ENCODE results near the gene TOMM20. TPM values are rescaled to one million over a fixed set of nuclear protein-coding genes. Genes with fewer than 3 reads are reported as not detected.

The TOMM20 gene
- total RNA-seq, 1 experiment from 2014 or later: 197 TPM

- H3K4me1 Mint-ChIP-seq: no peaks in the 10 kb centered on the region
- no peak overlapping the region for H3K18ac ChIP-seq (ENCODE audit: insufficient read length, low read depth, low read length)
- H3K27me3 ChIP-seq (ENCODE audit: insufficient read depth, low read length): no peaks in the 10 kb centered on the region
- H3K23me2 ChIP-seq (ENCODE audit: insufficient read length, low read depth, low read length, poor library complexity, severe bottlenecking): no peaks in the 10 kb centered on the region
- H2AK5ac ChIP-seq (ENCODE audit: insufficient read length, low read length): no peak overlapping the region
- H3K4ac ChIP-seq (ENCODE audit: low read depth, low read length): no peak overlapping the region
- H4K5ac ChIP-seq (ENCODE audit: insufficient read length, low read depth, low read length): no peak overlapping the region
- H2AFZ ChIP-seq (ENCODE audit: low read length): no peak overlapping the region
- no peaks in the 10 kb centered on the region for H3K9me3 ChIP-seq (ENCODE audit: control insufficient read depth, low read depth, low read length)
- H3K4me3 Mint-ChIP-seq: no peak overlapping the region
- H3T11ph ChIP-seq (ENCODE audit: low read length): no peak overlapping the region
- H3K27me3 Mint-ChIP-seq (ENCODE audit: low read depth): no peaks in the 10 kb centered on the region
- H4K8ac ChIP-seq (replicated peaks; ENCODE audit: insufficient read length, low read depth, low read length): no peak overlapping the region
- no peaks in the 10 kb centered on the region for H3K79me2 ChIP-seq (ENCODE audit: insufficient read depth, low read length)
- H4K20me1 ChIP-seq (ENCODE audit: control insufficient read depth, insufficient read depth, insufficient read length): no peaks in the 10 kb centered on the region
- no peak overlapping the region for H3K4me2 ChIP-seq (ENCODE audit: insufficient read depth, insufficient read length, low read length)
- no peak overlapping the region; a peak in 1 of 7 replicates for H3K27ac Mint-ChIP-seq
- H3K36me3 Mint-ChIP-seq (ENCODE audit: insufficient read depth in 1 of 3, low read depth in 3 of 3): peaks cover 37 to 88% (median 87%) of the 10 kb centered on the region in 3 experiments; a peak in 6 of 7 replicates
- no peak overlapping the region for H2BK15ac ChIP-seq (ENCODE audit: low read depth, low read length)
- no peak overlapping the region for H2BK5ac ChIP-seq (ENCODE audit: insufficient read length, low read length)
- H3K14ac ChIP-seq (ENCODE audit: insufficient read depth, low read length): no peak overlapping the region
- H3K79me1 ChIP-seq (ENCODE audit: insufficient read depth, low read depth, low read length, poor library complexity, severe bottlenecking): peaks cover 6% of the 10 kb centered on the region
- no peak overlapping the region for H2BK20ac ChIP-seq (ENCODE audit: low read depth, low read length, poor library complexity, severe bottlenecking)
- no peak overlapping the region for H3K27ac ChIP-seq (ENCODE audit: insufficient read length, low read depth, low read length)
- H3K56ac ChIP-seq (ENCODE audit: insufficient read length, low read depth, low read length): no peak overlapping the region
- no peak overlapping the region for H3K23ac ChIP-seq (ENCODE audit: insufficient read length, low read depth, low read length)
- H2BK12ac ChIP-seq (ENCODE audit: insufficient read length, low read depth, low read length): no peak overlapping the region
- H2BK120ac ChIP-seq (ENCODE audit: low read depth, low read length, poor library complexity, severe bottlenecking): no peak overlapping the region
- no peak overlapping the region for H3K9ac ChIP-seq (ENCODE audit: extremely low read depth, insufficient read length, low read length)
- no CpG with 5 or more reads among the region's 9 CpGs for WGBS (ENCODE audit: extremely low coverage, insufficient read length, low lambda C conversion rate)
- H3K4me1 ChIP-seq (ENCODE audit: insufficient read depth, low read length): no peaks in the 10 kb centered on the region
- no peak overlapping the region for H4K91ac ChIP-seq (ENCODE audit: insufficient read length, low read depth, low read length)
- TF ChIP-seq CTCF (conservative IDR thresholded peaks at IDR 0.05): no peak
- DNase-seq: no peak
- no peaks in the 10 kb centered on the region for H3K9me3 Mint-ChIP-seq
These were observed 21.2 kb upstream of the TOMM20 start for GRCh38 chr1:235149824-235150223.

Data from H9 (cell line).